Naive B cell (primary cell): ENCODE measurements around the gene SMARCD3. TPM values are rescaled to one million over a fixed set of nuclear protein-coding genes. Genes with fewer than 3 reads are reported as not detected.

ENCODE experiments used
- polyA plus RNA-seq, 6 donors: library from polyadenylated mRNA; unstranded; fragments of 300-500 nt; fragmentation: Illumina TruSeq; gene quantifications; one replicate each; pipeline ENCODE4 v1.2.3, GENCODE V29; 2021; ENCODE audit warnings: low read depth in 6 of 6

SMARCD3 gene
- polyA plus RNA-seq, 6 donors from 2014 or later = 0.35 to 3.1 (median 0.64) TPM; not detected in 2

Other genes starting within 250 kb of the SMARCD3 start
- 10 to 100 TPM in 2 of 6 donors, 1 to 10 TPM in 4; 7.6 to 14.3 (median 9.6) TPM for gene ATG9B, start 224.2 kb downstream of the SMARCD3 start, polyA plus RNA-seq
- gene ABCB8, start 220.2 kb downstream of the SMARCD3 start, polyA plus RNA-seq = 10 to 100 TPM; 18.4 to 32.4 (median 23.4) TPM
- gene ASIC3, start 200.2 kb downstream of the SMARCD3 start, polyA plus RNA-seq = not detected
- 10 to 100 TPM in 3 of 6 donors, 1 to 10 TPM in 3; 7.3 to 10.5 (median 9.6) TPM for gene CDK5, start 190.8 kb downstream of the SMARCD3 start, polyA plus RNA-seq
- gene SLC4A2, start 189.1 kb downstream of the SMARCD3 start, polyA plus RNA-seq = 10 to 100 TPM in 3 of 6 donors, 1 to 10 TPM in 3; 8.5 to 17.1 (median 12.2) TPM
- gene FASTK, start 167.9 kb downstream of the SMARCD3 start, polyA plus RNA-seq = 10 to 100 TPM; 31.6 to 52.0 (median 38.1) TPM
- gene TMUB1, start 165.2 kb downstream of the SMARCD3 start, polyA plus RNA-seq = 10 to 100 TPM; 36.3 to 66.1 (median 45.5) TPM
- gene AGAP3, start 162.2 kb downstream of the SMARCD3 start, polyA plus RNA-seq = 1 to 10 TPM in 1 of 6 donors, under 1 TPM in 2, not detected in 3; 0.58 to 1.2 (median 0.66) TPM
- gene GBX1, start 81.0 kb downstream of the SMARCD3 start, polyA plus RNA-seq = not detected
- gene ASB10, start 61.4 kb downstream of the SMARCD3 start, polyA plus RNA-seq = not detected
- not detected for gene H2BK1, start 38.2 kb downstream of the SMARCD3 start, polyA plus RNA-seq
- 10 to 100 TPM; 23.0 to 32.6 (median 25.4) TPM for gene ABCF2, start 21.5 kb downstream of the SMARCD3 start, polyA plus RNA-seq
- gene CHPF2, start 16.2 kb downstream of the SMARCD3 start, polyA plus RNA-seq = 10 to 100 TPM; 20.4 to 43.9 (median 25.2) TPM
- 10 to 100 TPM; 36.5 to 89.7 (median 71.1) TPM for gene NUB1, start 93.1 kb upstream of the SMARCD3 start, polyA plus RNA-seq
- 1 to 10 TPM; 1.4 to 3.5 (median 1.9) TPM for gene WDR86, start 161.3 kb upstream of the SMARCD3 start, polyA plus RNA-seq
- gene CRYGN, start 191.4 kb upstream of the SMARCD3 start, polyA plus RNA-seq = not detected